Tibial nerve (tissue), 3 donors: ENCODE results near the gene CCL11.

Source experiments
- CTCF ChIP-seq, 5 experiments: fragments of 200-600 bp in 3 of 5; fragments of 450-650 bp in 2 of 5; sonication (generic) in 3 of 5; IDR thresholded peaks; one replicate each; pipeline ENCODE4 v1.5.1; 2016 to 2019; ENCODE audit warnings: antibody characterized with exemption in 5 of 5, mild to moderate bottlenecking in 3 of 5, moderate library complexity in 2 of 5
- POLR2A ChIP-seq, 2 donors: fragments of 450-650 bp; IDR thresholded peaks; one replicate each; pipeline ENCODE4 v1.6.1; 2017; ENCODE audit warnings: antibody characterized with exemption in 2 of 2, mild to moderate bottlenecking in 2 of 2, moderate library complexity in 2 of 2

- TF ChIP-seq CTCF (IDR thresholded peaks at IDR 0.05) (no peak), POLR2A (IDR thresholded peaks at IDR 0.05) (no peak)
These were observed 17.1 kb downstream of the CCL11 start for GRCh38 chr17:34302636-34303035.
